ENCODE results near the gene TLCD3A.
"Not testable (repeated sequence)": the region's sequence is repeated elsewhere in the genome, so short reads cannot be mapped to it uniquely, and the experiment has no call there.

The TLCD3A gene

GRCh38 chr17:781805-782731, 49.7 kb downstream of the TLCD3A start, which contains the start of the genes GLOD4 and MRM3:
GLOD4 (minus strand) TSS chr17:782280; CDS start chr17:782255, 25 bp downstream.
MRM3 (plus strand) TSS chr17:782353; CDS start chr17:782379, 26 bp downstream.
- Histone ChIP-seq H3K27ac (peak within 1 kb of the TSS; percentile 46), H3K27me3 (replicated peaks) (no peaks in the 10 kb centered on the region), H3K4me3 (ENCODE audit: low read depth, low read length) (peak within 1 kb of the TSS; percentile 99), H3K36me3 (replicated peaks) (peaks cover 9% of the 10 kb centered on the region)
- peak; percentile 6 for TF ChIP-seq CTCF (IDR thresholded peaks at IDR 0.05; ENCODE audit: low read depth, low read length, missing control alignments)
- in situ Hi-C loops (cut with HindIII; ENCODE audit: low pct_ligation_motif_present, low sequenced_read_pairs): loop anchor here (25.0 kb wide), 1 partner anchor 205 kb away; the partner anchor contains the start of genes NXN and TIMM22
- peak; percentile 88 for DNase-seq

GRCh38 chr17:784143-784542, 51.7 kb downstream of the TLCD3A start:
- in situ Hi-C loops (cut with HindIII; ENCODE audit: low pct_ligation_motif_present, low sequenced_read_pairs): loop anchor here (25.0 kb wide), 1 partner anchor 203 kb away; the partner anchor contains the start of genes NXN and TIMM22
- no peaks in the 10 kb centered on the region for H3K27me3 ChIP-seq (replicated peaks)
- DNase-seq: no peak
- no peak overlapping the region for H3K27ac ChIP-seq
- TF ChIP-seq CTCF (IDR thresholded peaks at IDR 0.05; ENCODE audit: low read depth, low read length, missing control alignments): no peak
- H3K4me3 ChIP-seq (ENCODE audit: low read depth, low read length): no peak overlapping the region
- H3K36me3 ChIP-seq (replicated peaks): peaks cover 8% of the 10 kb centered on the region

GRCh38 chr17:785901-786300, 53.5 kb downstream of the TLCD3A start:
- not testable (repeated sequence) for H3K27ac ChIP-seq; H3K4me3 ChIP-seq (ENCODE audit: low read depth, low read length); DNase-seq; H3K27me3 ChIP-seq (replicated peaks)
- in situ Hi-C loops (cut with HindIII; ENCODE audit: low pct_ligation_motif_present, low sequenced_read_pairs): loop anchor here (25.0 kb wide), 1 partner anchor 201 kb away; the partner anchor contains the start of genes NXN and TIMM22
- peaks cover 11% of the 10 kb centered on the region for H3K36me3 ChIP-seq (replicated peaks)

- in situ Hi-C loops (cut with HindIII; ENCODE audit: low pct_ligation_motif_present, low sequenced_read_pairs): loop anchor here (25.0 kb wide), 1 partner anchor 200 kb away; the partner anchor contains the start of genes NXN and TIMM22
- no peaks in the 10 kb centered on the region for H3K27me3 ChIP-seq (replicated peaks)
- no peak overlapping the region for H3K27ac ChIP-seq
- no peak for DNase-seq
- peaks cover 24% of the 10 kb centered on the region for H3K36me3 ChIP-seq (replicated peaks)
- TF ChIP-seq CTCF (IDR thresholded peaks at IDR 0.05; ENCODE audit: low read depth, low read length, missing control alignments): no peak
- H3K4me3 ChIP-seq (ENCODE audit: low read depth, low read length): no peak overlapping the region
Measured at GRCh38 chr17:787641-788221, 55.3 kb downstream of the TLCD3A start.

- in situ Hi-C loops (cut with HindIII; ENCODE audit: low pct_ligation_motif_present, low sequenced_read_pairs): loop anchor here (25.0 kb wide), 1 partner anchor 199 kb away; the partner anchor contains the start of genes NXN and TIMM22
- H3K27ac ChIP-seq: no peak overlapping the region
Measured at GRCh38 chr17:788551-788950, 56.2 kb downstream of the TLCD3A start.

More at GRCh38 chr17:788551-788950, 56.2 kb downstream of the TLCD3A start:
- Histone ChIP-seq H3K36me3 (replicated peaks) (peaks cover 24% of the 10 kb centered on the region), H3K27me3 (replicated peaks) (no peaks in the 10 kb centered on the region), H3K4me3 (ENCODE audit: low read depth, low read length) (no peak overlapping the region)
- no peak for DNase-seq
- TF ChIP-seq CTCF (IDR thresholded peaks at IDR 0.05; ENCODE audit: low read depth, low read length, missing control alignments): no peak

Measured in brain microvascular endothelial cell (primary cell).